K562 (cell line): Measurements from ENCODE around the gene URI1. TPM values are rescaled to one million over a fixed set of nuclear protein-coding genes. Genes with fewer than 3 reads are reported as not detected.

Source experiments
- REST ChIP-seq, 2 experiments: fragments of 450-650 bp; formaldehyde crosslinking in 1 of 2; IDR thresholded peaks; 2 replicates each; pipeline versions ENCODE4 v1.4.0 to v1.6.1; 2014 to 2020; ENCODE audit warnings: mild to moderate bottlenecking in 2 of 2, borderline replicate concordance in 1 of 2, low read depth in 1 of 2
- RREB1 ChIP-seq: fragments of 250-450 bp; sonication (Bioruptor Pico); IDR thresholded peaks from 2 replicates; pipeline ENCODE4 v1.4.0; 2020
- ZFP30 ChIP-seq: fragments of 250-450 bp; sonication (Bioruptor Pico); IDR thresholded peaks from 2 replicates; pipeline ENCODE4 v1.8.0; 2022; ENCODE audit warnings: moderate library complexity, mild to moderate bottlenecking, inconsistent platforms, borderline replicate concordance
- polyA plus RNA-seq, 8 experiments: library from polyadenylated mRNA; depleted of rRNA in 4 of 8; stranded (reverse) in 5 of 8; unstranded in 3 of 8; fragments of >200 nt; fragmentation: Nextera tagmentation in 2 of 8; fragmentation: Illumina TruSeq in 1 of 8; extraction: Ambion mirVana in 2 of 8; extraction: Trizol in 1 of 8; gene quantifications; 2 replicates each; pipeline versions ENCODE4 v1.2.1 to v1.2.3, GENCODE V29; 2011 to 2014; ENCODE audit warnings: inconsistent platforms in 1 of 8, missing spikeins in 1 of 8
- total RNA-seq, 7 experiments: library from RNA; depleted of rRNA in 6 of 7; stranded (reverse); fragments of >200 nt in 6 of 7; fragmentation: Illumina TruSeq in 2 of 7; extraction: Trizol in 2 of 7; gene quantifications; 2 replicates each; pipeline versions ENCODE4 v1.2.1 to v1.2.3, GENCODE V29; 2011 to 2021; ENCODE audit warnings: low replicate concordance in 1 of 7
- TF ChIP-seq, protein P1 (sequence below): fragments of 150-350 bp; IDR thresholded peaks from 2 replicates; pipeline ENCODE4 v1.6.1; 2014; ENCODE audit warnings: low read depth, mild to moderate bottlenecking, low read length, borderline replicate concordance
- TF ChIP-seq, protein P2 (sequence below): fragments of 450-650 bp; IDR thresholded peaks from 2 replicates; pipeline ENCODE4 v1.6.1; 2016

The URI1 gene
- total and polyA plus RNA-seq, 9 of the 15 experiments (the other 6 are each of a cell fraction or from before 2014, with no cell fraction given), result 16.9 to 87.4 (median 63.9) TPM

GRCh38 chr19:30044273-30045248, 102.5 kb downstream of the URI1 start (continued):
- TF ChIP-seq RREB1 (CRISPR knock-in tag) (no peak), ZFP30 (CRISPR knock-in tag) (no peak), REST (IDR thresholded peaks at IDR 0.05; ENCODE audit: borderline replicate concordance) (no peak), REST (CRISPR knock-in tag; IDR thresholded peaks at IDR 0.05; ENCODE audit: low read depth) (no peak)
- TF ChIP-seq, protein P1, sequence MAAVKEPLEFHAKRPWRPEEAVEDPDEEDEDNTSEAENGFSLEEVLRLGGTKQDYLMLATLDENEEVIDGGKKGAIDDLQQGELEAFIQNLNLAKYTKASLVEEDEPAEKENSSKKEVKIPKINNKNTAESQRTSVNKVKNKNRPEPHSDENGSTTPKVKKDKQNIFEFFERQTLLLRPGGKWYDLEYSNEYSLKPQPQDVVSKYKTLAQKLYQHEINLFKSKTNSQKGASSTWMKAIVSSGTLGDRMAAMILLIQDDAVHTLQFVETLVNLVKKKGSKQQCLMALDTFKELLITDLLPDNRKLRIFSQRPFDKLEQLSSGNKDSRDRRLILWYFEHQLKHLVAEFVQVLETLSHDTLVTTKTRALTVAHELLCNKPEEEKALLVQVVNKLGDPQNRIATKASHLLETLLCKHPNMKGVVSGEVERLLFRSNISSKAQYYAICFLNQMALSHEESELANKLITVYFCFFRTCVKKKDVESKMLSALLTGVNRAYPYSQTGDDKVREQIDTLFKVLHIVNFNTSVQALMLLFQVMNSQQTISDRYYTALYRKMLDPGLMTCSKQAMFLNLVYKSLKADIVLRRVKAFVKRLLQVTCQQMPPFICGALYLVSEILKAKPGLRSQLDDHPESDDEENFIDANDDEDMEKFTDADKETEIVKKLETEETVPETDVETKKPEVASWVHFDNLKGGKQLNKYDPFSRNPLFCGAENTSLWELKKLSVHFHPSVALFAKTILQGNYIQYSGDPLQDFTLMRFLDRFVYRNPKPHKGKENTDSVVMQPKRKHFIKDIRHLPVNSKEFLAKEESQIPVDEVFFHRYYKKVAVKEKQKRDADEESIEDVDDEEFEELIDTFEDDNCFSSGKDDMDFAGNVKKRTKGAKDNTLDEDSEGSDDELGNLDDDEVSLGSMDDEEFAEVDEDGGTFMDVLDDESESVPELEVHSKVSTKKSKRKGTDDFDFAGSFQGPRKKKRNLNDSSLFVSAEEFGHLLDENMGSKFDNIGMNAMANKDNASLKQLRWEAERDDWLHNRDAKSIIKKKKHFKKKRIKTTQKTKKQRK, result no peak
- TF ChIP-seq, protein P2, sequence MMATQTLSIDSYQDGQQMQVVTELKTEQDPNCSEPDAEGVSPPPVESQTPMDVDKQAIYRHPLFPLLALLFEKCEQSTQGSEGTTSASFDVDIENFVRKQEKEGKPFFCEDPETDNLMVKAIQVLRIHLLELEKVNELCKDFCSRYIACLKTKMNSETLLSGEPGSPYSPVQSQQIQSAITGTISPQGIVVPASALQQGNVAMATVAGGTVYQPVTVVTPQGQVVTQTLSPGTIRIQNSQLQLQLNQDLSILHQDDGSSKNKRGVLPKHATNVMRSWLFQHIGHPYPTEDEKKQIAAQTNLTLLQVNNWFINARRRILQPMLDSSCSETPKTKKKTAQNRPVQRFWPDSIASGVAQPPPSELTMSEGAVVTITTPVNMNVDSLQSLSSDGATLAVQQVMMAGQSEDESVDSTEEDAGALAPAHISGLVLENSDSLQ, result peak; percentile 72
